GM23338 (cell line): Measurements from ENCODE around the gene COPB1. TPM values are rescaled to one million over a fixed set of nuclear protein-coding genes. Genes with fewer than 3 reads are reported as not detected.

Experiments
- ATAC-seq: fragments of 200-7000 bp; cut with Tn5 transposase; 3 replicates; pipeline ENCODE4 v1.9.1; 2020
- DNase-seq: peaks from one replicate; pipeline ENCODE4 v3.0.0-alpha.2; 2015; ENCODE audit warnings: low spot score
- H2AFZ ChIP-seq: fragments of 200-600 bp; sonication (generic); 2 replicates; pipeline ENCODE4 v1.8.0; 2016; ENCODE audit warnings: antibody characterized with exemption, mild to moderate bottlenecking, moderate library complexity
- H3F3A ChIP-seq: fragments of 200-600 bp; sonication (generic); replicated peaks from 2 replicates; pipeline ENCODE4 v1.8.0; 2017; ENCODE audit warnings: antibody characterized with exemption, mixed run types, low read depth
- H3K27ac ChIP-seq: fragments of 200-600 bp; sonication (generic); 2 replicates; pipeline ENCODE4 v1.6.1; 2016; ENCODE audit warnings: low read depth
- H3K27me3 ChIP-seq: fragments of 200-600 bp; sonication (generic); 2 replicates; pipeline ENCODE4 v1.8.0; 2016; ENCODE audit warnings: mild to moderate bottlenecking, mixed run types, moderate library complexity; ENCODE audit not compliant: insufficient read depth
- H3K36me3 ChIP-seq: fragments of 200-600 bp; sonication (generic); 2 replicates; pipeline ENCODE4 v1.8.0; 2016; ENCODE audit warnings: mild to moderate bottlenecking; ENCODE audit not compliant: insufficient read depth
- H3K4me1 ChIP-seq: fragments of 200-600 bp; sonication (generic); 2 replicates; pipeline ENCODE4 v1.8.0; 2016; ENCODE audit warnings: mild to moderate bottlenecking, moderate library complexity; ENCODE audit not compliant: insufficient read depth
- H3K4me2 ChIP-seq: fragments of 200-600 bp; sonication (generic); 2 replicates; pipeline ENCODE4 v1.7.1; 2017; ENCODE audit warnings: mixed run types
- H3K4me3 ChIP-seq: fragments of 200-600 bp; sonication (generic); 2 replicates; pipeline ENCODE4 v1.6.1; 2016; ENCODE audit warnings: mixed run types
- H3K79me2 ChIP-seq: fragments of 200-600 bp; sonication (generic); replicated peaks from 2 replicates; pipeline ENCODE4 v1.8.0; 2017; ENCODE audit warnings: mild to moderate bottlenecking; ENCODE audit not compliant: insufficient read depth
- H3K9me2 ChIP-seq: fragments of 200-600 bp; sonication (generic); 2 replicates; pipeline ENCODE4 v1.8.0; 2017; ENCODE audit not compliant: insufficient read depth
- H4K20me1 ChIP-seq: fragments of 200-600 bp; sonication (generic); replicated peaks from 2 replicates; pipeline ENCODE4 v1.8.0; 2017; ENCODE audit warnings: mild to moderate bottlenecking; ENCODE audit not compliant: insufficient read depth
- H3K27ac Mint-ChIP-seq: 2 replicates; pipeline ENCODE4 v1.8.0; 2020; ENCODE audit warnings: inconsistent platforms, mild to moderate bottlenecking, moderate library complexity, mixed read lengths
- H3K27me3 Mint-ChIP-seq: 3 replicates; pipeline ENCODE4 v1.8.0; 2022; ENCODE audit warnings: low read depth, mild to moderate bottlenecking, moderate library complexity, mixed read lengths, inconsistent platforms; ENCODE audit not compliant: insufficient read depth, poor library complexity
- H3K36me3 Mint-ChIP-seq: 3 replicates; pipeline ENCODE4 v1.8.0; 2021; ENCODE audit warnings: low read depth, mild to moderate bottlenecking, inconsistent platforms, moderate library complexity, mixed read lengths
- H3K4me1 Mint-ChIP-seq: 3 replicates; pipeline ENCODE4 v1.8.0; 2020; ENCODE audit warnings: mild to moderate bottlenecking, inconsistent platforms, mixed read lengths
- H3K4me3 Mint-ChIP-seq: 3 replicates; pipeline ENCODE4 v1.8.0; 2021; ENCODE audit warnings: moderate library complexity, mild to moderate bottlenecking, inconsistent platforms, mixed read lengths
- H3K9me3 Mint-ChIP-seq: 3 replicates; pipeline ENCODE4 v1.8.0; 2020; ENCODE audit warnings: moderate library complexity, mild to moderate bottlenecking, inconsistent platforms, mixed read lengths
- EZH2 ChIP-seq: fragments of 200-600 bp; sonication (generic); IDR thresholded peaks from one replicate; pipeline ENCODE4 v1.8.0; 2017; ENCODE audit warnings: antibody characterized with exemption, mild to moderate bottlenecking, low read depth; ENCODE audit not compliant: unreplicated experiment
- EZH2phosphoT487 ChIP-seq: fragments of 200-600 bp; sonication (generic); IDR thresholded peaks from one replicate; pipeline ENCODE4 v1.8.1; 2018; ENCODE audit warnings: antibody characterized with exemption; ENCODE audit not compliant: unreplicated experiment
- POLR2AphosphoS5 ChIP-seq: IDR thresholded peaks from 2 replicates; pipeline ENCODE4 v1.6.1; 2016; ENCODE audit warnings: antibody characterized with exemption, low read depth
- polyA plus RNA-seq: library from polyadenylated mRNA; unstranded; fragments of >200 nt; fragmentation: Nextera tagmentation; extraction: Ambion mirVana; gene quantifications from 2 replicates; pipeline ENCODE4 v1.2.1, GENCODE V29; 2016
- total RNA-seq: library from RNA; depleted of rRNA; stranded (reverse); fragments of >200 nt; shearing (Covaris generic); gene quantifications from 2 replicates; pipeline ENCODE4 v1.2.3, GENCODE V29; 2014
- TF ChIP-seq, protein P1 (sequence below), 2 experiments: fragments of 200-600 bp in 1 of 2; sonication (generic) in 1 of 2; conservative IDR thresholded peaks; 2 replicates each; pipeline versions ENCODE4 v1.5.1 to v1.6.1; 2016 to 2017; ENCODE audit warnings: antibody characterized with exemption in 2 of 2, low read depth in 2 of 2, mild to moderate bottlenecking in 2 of 2, moderate library complexity in 1 of 2

COPB1 gene
- total and polyA plus RNA-seq, 2 experiments from 2014 or later: 42.3 to 104 TPM

DNA sequence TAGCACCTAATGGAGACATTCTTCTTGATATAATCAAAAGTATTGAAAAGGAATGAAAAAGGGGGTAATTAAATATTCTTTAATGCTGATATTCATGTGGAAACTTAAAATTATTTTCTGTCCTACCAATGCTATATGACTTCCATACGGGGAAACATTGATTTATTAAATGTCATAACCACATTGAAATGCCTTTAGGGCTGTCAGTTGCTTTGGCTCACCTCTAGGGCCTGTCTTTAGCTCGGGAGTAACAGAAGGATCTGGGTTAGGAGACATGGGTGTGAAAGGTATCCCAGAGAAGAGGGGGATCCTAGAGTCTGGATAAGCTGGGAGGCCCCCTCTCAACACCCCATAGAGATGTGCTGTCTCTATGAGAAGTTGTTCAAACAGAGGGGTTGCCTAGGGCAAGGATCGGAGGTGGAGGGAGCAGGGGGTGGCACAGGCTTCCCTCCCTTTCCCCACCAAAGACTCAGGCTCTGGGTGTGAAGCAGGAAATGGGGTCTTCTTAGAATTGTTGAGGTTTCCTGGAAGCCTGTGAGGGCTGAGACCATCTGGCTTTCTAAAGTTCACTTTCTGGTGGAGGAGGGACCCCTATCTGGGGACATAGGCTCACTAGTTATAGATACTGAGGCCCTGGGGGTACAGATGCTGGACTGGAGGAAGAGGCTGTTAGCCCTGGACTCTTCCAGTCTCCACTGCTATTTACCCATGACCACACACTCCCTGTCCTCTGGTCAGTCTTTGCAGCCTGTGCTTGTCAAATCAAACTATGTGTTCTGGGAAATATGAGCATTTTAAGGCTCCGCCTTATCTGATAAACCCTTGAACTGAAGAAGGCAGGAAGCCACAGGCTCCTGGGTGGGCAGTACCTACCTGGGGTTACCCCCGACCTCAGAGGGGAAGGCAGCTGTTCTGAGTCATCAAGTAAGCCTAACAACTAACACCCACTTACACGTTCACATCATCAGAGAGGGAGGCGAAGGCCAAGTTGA, 84.8 kb downstream of the COPB1 start:
- peaks cover 9% of the 10 kb centered on the region for H3K27me3 Mint-ChIP-seq
- Histone ChIP-seq H2AFZ (peak overlapping the region; percentile 2), H3K36me3 (no peaks in the 10 kb centered on the region), H3F3A (no peaks in the 10 kb centered on the region), H3K27me3 (no peaks in the 10 kb centered on the region), H3K4me1 (peaks cover 29% of the 10 kb centered on the region), H4K20me1 (no peaks in the 10 kb centered on the region), H3K9me2 (no peaks in the 10 kb centered on the region), H3K4me3 (no peak overlapping the region), H3K27ac (no peak overlapping the region; the same call in 1 of the 2 replicates), H3K79me2 (no peaks in the 10 kb centered on the region), H3K4me2 (no peak overlapping the region)
- peak; percentile 24 for ATAC-seq
- H3K4me3 Mint-ChIP-seq: no peak overlapping the region
- no peaks in the 10 kb centered on the region for H3K36me3 Mint-ChIP-seq
- peaks cover 55% of the 10 kb centered on the region for H3K4me1 Mint-ChIP-seq
- H3K27ac Mint-ChIP-seq: peak overlapping the region; percentile 46; the same call in 1 of the 2 replicates
- TF ChIP-seq EZH2 (no peak), EZH2phosphoT487 (no peak)
- TF ChIP-seq, protein P1, sequence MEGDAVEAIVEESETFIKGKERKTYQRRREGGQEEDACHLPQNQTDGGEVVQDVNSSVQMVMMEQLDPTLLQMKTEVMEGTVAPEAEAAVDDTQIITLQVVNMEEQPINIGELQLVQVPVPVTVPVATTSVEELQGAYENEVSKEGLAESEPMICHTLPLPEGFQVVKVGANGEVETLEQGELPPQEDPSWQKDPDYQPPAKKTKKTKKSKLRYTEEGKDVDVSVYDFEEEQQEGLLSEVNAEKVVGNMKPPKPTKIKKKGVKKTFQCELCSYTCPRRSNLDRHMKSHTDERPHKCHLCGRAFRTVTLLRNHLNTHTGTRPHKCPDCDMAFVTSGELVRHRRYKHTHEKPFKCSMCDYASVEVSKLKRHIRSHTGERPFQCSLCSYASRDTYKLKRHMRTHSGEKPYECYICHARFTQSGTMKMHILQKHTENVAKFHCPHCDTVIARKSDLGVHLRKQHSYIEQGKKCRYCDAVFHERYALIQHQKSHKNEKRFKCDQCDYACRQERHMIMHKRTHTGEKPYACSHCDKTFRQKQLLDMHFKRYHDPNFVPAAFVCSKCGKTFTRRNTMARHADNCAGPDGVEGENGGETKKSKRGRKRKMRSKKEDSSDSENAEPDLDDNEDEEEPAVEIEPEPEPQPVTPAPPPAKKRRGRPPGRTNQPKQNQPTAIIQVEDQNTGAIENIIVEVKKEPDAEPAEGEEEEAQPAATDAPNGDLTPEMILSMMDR (conservative IDR thresholded peaks at IDR 0.05; ENCODE audit: low read depth in 2 of 2): peak in 1 of 2 experiments; percentile 48; a peak in 2 of 4 replicates
- no peaks in the 10 kb centered on the region for H3K9me3 Mint-ChIP-seq
- peak; percentile 37 for DNase-seq

DNA sequence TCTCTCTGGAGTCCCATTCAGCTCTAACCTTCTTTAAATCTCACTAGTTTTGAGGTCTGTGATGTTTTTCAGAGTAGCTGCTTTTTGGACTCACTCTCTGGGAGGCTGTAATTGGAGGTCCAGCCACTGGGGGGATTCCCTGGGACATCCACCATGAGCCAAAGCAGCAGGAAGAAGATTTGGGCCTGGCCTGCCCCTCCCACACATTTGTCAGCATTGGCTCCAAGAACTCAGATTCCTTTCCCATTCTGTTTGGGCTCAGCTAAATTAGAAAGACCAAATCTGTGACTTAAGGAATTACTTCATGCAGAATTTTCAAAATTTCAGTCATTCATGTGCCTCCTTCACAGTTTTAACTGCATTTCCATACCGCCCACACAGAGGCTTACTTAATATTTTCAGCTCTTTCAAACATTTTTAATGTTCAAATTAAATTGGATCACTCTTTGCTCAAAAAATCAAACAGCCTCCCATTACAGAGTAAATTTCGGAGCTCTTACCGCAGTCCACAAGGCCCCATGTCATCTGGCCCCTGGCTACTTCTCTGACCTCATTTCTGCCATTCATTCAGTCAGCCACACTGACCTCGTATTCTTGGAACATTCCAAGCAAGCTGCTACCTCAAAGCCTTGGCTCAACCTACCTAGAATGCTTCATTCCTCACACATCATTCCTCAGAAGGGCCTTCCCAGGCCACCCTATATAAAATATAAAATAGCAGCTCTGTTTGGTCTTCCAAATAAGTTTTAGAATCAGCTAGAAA, 86.1 kb downstream of the COPB1 start:
- no peaks in the 10 kb centered on the region for H3K27me3 ChIP-seq
- Mint-ChIP-seq H3K27ac (peak overlapping the region; percentile 24; the same call in 1 of the 2 replicates), H3K9me3 (no peaks in the 10 kb centered on the region), H3K36me3 (no peaks in the 10 kb centered on the region), H3K4me3 (no peak overlapping the region), H3K27me3 (peaks cover 9% of the 10 kb centered on the region), H3K4me1 (peaks cover 63% of the 10 kb centered on the region)
- H3K36me3 ChIP-seq: no peaks in the 10 kb centered on the region
- H3K79me2 ChIP-seq: no peaks in the 10 kb centered on the region
- DNase-seq (peak; percentile 86), ATAC-seq (peak; percentile 78)
- H3K4me1 ChIP-seq: peaks cover 42% of the 10 kb centered on the region
- no peaks in the 10 kb centered on the region for H3K9me2 ChIP-seq
- H3K4me2 ChIP-seq: no peak overlapping the region; the same call in 1 of the 2 replicates
- TF ChIP-seq, protein P1 (conservative IDR thresholded peaks at IDR 0.05; ENCODE audit: low read depth in 2 of 2): peak; percentile 58 to 80
- TF ChIP-seq POLR2AphosphoS5: no peak
- no peaks in the 10 kb centered on the region for H4K20me1 ChIP-seq
- H3K27ac ChIP-seq: peak overlapping the region; percentile 14; the same call in 1 of the 2 replicates
- H3F3A ChIP-seq: no peaks in the 10 kb centered on the region
- no peak overlapping the region for H3K4me3 ChIP-seq
- H2AFZ ChIP-seq: no peak overlapping the region
